COLO668 (cell line): ENCODE data around the gene SYNE1.
"Not testable (repeated sequence)": the region's sequence is repeated elsewhere in the genome, so short reads cannot be mapped to it uniquely, and the experiment has no call there.

Source experiments
- DNase-seq: peaks from one replicate; lab custom pipeline; 2025; ENCODE audit not compliant: unreplicated experiment; lab: John Stamatoyannopoulos, UW

Gene SYNE1

GRCh38 chr6:152426276-152426675, 210.9 kb downstream of the SYNE1 start:
- no peak for DNase-seq

- DNase-seq = no peak
These were observed 213.7 kb downstream of the SYNE1 start for GRCh38 chr6:152423216-152424103.

GRCh38 chr6:152421496-152421895, 215.7 kb downstream of the SYNE1 start:
- not testable (repeated sequence) for DNase-seq

DNA sequence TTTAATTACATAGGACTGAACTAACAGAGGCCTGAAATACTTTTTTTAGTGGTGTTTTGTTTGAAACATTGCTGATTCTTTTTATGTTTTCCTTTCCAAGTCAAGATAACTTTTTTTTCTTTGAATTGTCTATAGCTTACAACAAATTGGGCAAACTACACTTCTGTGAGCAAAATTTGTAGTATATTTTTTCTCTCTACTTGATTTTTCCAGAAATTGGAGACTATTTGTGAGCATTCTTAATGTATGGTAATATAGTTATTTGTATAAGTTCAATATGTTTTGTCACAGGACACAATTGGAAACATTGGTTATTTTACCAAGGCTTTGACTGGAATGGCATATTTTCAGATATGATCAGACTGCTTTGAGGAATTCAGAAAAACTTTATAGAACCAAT, 216.5 kb downstream of the SYNE1 start:
- no peak for DNase-seq

- no peak for DNase-seq
These were observed 218.6 kb downstream of the SYNE1 start for GRCh38 chr6:152418551-152418950.

DNA sequence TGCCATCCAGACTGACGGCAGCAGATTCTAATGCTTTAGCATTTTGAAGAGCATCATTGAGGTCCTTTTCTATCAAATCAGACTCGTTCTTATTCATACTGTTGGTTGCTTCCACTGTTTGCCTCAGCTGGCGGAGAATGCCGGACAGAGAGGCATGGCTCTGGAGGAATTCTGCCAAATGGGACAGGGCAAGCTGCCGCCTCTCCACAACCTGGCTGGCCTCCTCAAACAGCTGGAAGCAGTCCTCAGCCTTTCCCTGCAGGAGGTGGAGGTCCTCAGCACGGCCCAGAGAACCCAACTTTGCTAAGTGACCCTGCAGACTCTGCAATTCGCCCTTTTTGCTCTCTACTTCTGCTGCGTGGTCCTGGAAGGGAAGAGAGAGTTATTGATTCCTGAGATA, 220.5 kb downstream of the SYNE1 start:
- no peak for DNase-seq

- DNase-seq = no peak
These were observed 232.1 kb downstream of the SYNE1 start for GRCh38 chr6:152404936-152405595.

DNA sequence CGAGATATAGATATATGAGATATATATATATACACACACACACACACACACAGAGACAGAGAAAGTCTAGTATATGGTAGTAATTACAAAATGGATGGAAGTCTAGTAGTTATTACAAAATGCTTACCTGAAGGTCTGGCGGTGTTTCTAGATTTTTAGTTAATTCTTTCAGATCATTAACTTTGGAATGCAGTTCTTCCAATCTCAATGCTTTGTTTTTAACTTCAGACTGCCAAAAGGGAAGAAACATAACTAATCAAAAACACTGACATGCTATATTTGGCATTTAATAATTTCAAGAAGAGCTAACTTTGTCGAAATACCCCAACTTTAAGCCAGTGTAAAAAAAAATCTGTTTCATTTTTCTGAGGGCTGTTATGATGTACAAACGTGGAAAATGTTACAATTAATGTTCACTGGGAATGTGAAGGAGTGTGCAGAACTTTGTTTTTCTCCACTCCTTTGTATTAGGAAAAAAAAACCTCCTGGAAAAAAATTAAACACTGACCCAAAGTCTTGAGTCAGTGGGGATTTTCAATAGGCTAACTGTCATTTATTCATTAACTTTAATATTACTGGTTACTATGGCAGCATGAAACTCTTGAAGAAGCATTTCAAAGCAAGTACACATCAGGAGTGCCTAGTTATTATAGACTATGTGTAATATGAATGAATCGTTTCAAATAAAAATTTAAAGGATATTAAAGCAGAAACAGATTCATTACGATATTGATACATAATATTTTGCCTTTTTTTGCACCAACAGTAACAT, 232.9 kb downstream of the SYNE1 start:
- no peak for DNase-seq

- no peak for DNase-seq
These were observed 234.4 kb downstream of the SYNE1 start for GRCh38 chr6:152402791-152403190.

- no peak for DNase-seq
These were observed 235.2 kb downstream of the SYNE1 start for GRCh38 chr6:152401978-152402377.

- DNase-seq = no peak
These were observed 237.8 kb downstream of the SYNE1 start for GRCh38 chr6:152399399-152399798.

GRCh38 chr6:152398993-152399392, 238.2 kb downstream of the SYNE1 start:
- no peak for DNase-seq

- no peak for DNase-seq
These were observed 238.8 kb downstream of the SYNE1 start for GRCh38 chr6:152398316-152398715.

GRCh38 chr6:152394303-152394702, 242.9 kb downstream of the SYNE1 start:
- DNase-seq = no peak

GRCh38 chr6:152391179-152391880, 245.8 kb downstream of the SYNE1 start:
- no peak for DNase-seq

GRCh38 chr6:152387091-152387490, 250.1 kb downstream of the SYNE1 start:
- DNase-seq = no peak

DNA sequence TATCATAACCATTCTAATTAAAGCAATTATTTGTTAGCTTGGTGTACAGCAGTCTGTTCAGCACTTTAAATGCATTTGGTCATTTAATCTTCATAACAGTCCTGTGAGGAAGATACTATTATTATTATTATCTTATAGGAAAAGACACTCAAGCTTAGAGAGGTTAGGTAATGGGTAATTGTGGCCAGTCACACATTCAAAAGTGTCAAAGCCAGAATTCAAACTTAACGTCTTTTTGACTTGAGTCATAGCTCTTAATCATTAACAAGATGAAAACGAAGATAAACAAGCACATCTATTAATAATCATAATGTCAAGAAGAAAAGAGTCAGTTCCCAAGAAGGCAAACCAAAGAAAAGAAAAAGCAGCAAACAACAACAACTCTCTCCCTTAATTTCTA, 251.0 kb downstream of the SYNE1 start:
- no peak for DNase-seq

DNA sequence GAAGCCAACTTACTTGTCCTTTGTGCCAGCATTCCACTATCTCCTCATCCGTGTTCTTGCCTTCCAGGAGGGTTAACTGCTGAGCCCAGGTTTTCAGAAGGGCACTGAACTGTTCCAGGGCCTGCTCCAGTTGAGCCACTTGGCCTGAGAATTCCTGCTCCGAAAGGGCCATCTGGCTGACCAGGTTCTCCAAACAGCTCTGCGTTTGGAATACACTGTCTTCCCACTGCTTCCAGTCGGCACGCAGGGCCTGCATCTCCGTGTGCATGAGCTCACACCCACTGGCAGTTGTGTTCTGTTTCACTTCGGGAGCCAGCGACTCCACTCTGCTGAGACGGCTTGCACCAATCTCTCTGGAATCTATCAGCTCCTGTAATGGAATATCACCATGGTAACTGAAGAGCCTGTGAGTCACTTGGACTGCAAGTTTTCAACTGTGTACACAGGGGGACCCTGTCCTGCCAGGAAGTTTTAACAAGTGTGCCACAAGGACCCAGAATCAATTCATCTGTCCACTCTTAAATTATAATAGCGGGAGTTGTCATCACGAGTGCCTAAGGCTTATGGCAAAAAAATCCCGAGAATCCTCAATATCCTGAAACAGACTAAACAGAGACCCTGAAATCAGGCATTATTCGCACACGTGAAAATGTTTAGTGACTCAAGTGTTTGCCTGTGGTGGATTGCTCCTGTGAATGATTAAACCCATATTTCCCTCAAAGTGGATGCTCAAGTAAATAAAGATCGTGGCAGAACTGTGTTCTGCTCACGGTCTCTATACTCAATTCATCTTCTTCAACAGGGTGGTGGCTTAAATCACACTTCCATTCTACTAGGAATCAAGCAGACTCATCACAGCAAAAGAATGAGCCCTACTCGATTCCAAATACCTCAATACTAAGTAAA, 255.9 kb downstream of the SYNE1 start:
- peak; percentile 23 for DNase-seq

- no peak for DNase-seq
These were observed 256.8 kb downstream of the SYNE1 start for GRCh38 chr6:152380351-152380767.

DNA sequence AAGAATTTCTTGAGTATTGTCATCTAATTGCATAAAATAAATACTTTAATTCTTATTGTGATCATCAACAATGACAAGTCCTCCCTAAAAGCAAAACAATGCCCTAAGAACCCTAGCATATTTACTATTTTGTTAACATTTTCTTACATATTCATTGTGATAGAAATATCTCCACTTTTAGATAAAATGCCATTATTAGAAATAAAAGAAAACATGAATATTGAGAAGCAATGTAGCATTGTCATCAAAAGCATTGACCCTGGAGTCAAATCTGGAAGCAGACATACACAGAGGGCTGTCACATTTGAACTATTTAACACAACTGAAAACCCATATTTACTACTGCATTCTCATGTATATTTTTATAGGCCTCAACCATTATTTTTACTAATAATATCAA, 257.7 kb downstream of the SYNE1 start:
- DNase-seq = no peak
